ENCODE measurements around the gene UBE2J2.

Gene UBE2J2

GRCh38 chr1:1264026-1264425 is 9.6 kb downstream of the UBE2J2 start:
- in situ Hi-C loops (cut with MboI; ENCODE audit: low sequenced_read_pairs, unreplicated experiment): loop anchor here (25.0 kb wide), 1 partner anchor 377 kb away; no protein-coding TSS in a partner anchor
- TF ChIP-seq, protein P1, sequence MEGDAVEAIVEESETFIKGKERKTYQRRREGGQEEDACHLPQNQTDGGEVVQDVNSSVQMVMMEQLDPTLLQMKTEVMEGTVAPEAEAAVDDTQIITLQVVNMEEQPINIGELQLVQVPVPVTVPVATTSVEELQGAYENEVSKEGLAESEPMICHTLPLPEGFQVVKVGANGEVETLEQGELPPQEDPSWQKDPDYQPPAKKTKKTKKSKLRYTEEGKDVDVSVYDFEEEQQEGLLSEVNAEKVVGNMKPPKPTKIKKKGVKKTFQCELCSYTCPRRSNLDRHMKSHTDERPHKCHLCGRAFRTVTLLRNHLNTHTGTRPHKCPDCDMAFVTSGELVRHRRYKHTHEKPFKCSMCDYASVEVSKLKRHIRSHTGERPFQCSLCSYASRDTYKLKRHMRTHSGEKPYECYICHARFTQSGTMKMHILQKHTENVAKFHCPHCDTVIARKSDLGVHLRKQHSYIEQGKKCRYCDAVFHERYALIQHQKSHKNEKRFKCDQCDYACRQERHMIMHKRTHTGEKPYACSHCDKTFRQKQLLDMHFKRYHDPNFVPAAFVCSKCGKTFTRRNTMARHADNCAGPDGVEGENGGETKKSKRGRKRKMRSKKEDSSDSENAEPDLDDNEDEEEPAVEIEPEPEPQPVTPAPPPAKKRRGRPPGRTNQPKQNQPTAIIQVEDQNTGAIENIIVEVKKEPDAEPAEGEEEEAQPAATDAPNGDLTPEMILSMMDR (IDR thresholded peaks at IDR 0.05; ENCODE audit: borderline replicate concordance, control extremely low read depth, extremely low read depth, insufficient read depth, missing control alignments): no peak
- no peak for DNase-seq (ENCODE audit: low spot score)

- TF ChIP-seq, protein P1 (IDR thresholded peaks at IDR 0.05; ENCODE audit: borderline replicate concordance, control extremely low read depth, extremely low read depth, insufficient read depth, missing control alignments): no peak
- DNase-seq (ENCODE audit: low spot score): no peak
- in situ Hi-C loops (cut with MboI; ENCODE audit: low sequenced_read_pairs, unreplicated experiment): loop anchor here (25.0 kb wide), 1 partner anchor 375 kb away; no protein-coding TSS in a partner anchor
These were observed 10.9 kb downstream of the UBE2J2 start for GRCh38 chr1:1262758-1263157.

GRCh38 chr1:1262071-1262470 is 11.6 kb downstream of the UBE2J2 start:
- TF ChIP-seq, protein P1 (IDR thresholded peaks at IDR 0.05; ENCODE audit: borderline replicate concordance, control extremely low read depth, extremely low read depth, insufficient read depth, missing control alignments): no peak
- in situ Hi-C loops (cut with MboI; ENCODE audit: low sequenced_read_pairs, unreplicated experiment): loop anchor here (25.0 kb wide), 1 partner anchor 375 kb away; no protein-coding TSS in a partner anchor
- DNase-seq (ENCODE audit: low spot score): no peak

DNA sequence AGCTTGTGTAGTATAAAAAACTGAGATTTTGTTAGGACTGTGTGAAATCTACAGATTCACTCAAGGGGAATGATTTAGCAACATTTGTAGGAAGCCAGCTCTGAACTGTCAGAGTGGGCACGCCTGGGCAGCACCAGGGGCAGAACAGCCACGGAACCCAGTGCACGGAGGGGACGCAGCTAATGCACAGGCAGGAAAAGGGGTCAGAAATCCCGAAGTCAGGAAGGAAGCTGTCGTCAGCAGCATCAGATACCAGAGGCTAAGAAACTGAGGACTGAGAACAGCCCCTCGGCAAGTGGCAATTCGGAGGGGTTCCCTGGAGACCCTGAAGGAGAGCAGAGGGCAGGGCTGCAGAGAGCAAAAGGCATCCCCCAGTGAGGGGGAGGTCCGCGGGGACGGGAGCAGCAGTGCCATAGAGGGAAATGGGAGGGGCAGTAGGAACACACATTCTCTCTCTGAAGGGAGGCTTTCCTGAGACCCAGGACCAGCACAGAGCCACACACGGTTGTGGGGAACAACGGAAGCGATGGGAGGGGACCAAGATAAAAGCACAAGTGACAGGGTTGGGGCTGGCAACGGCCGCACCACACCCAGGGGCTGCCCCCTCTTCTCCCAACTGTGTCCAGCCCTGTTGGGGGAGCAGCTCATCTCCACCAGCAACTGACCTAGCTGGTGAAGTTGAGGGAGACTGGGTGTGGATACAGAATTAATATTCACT is 12.7 kb downstream of the UBE2J2 start:
- no peak for DNase-seq (ENCODE audit: low spot score)
- TF ChIP-seq, protein P1 (IDR thresholded peaks at IDR 0.05; ENCODE audit: borderline replicate concordance, control extremely low read depth, extremely low read depth, insufficient read depth, missing control alignments): no peak
- in situ Hi-C loops (cut with MboI; ENCODE audit: low sequenced_read_pairs, unreplicated experiment): loop anchor here (25.0 kb wide), 1 partner anchor 374 kb away; no protein-coding TSS in a partner anchor

DNA sequence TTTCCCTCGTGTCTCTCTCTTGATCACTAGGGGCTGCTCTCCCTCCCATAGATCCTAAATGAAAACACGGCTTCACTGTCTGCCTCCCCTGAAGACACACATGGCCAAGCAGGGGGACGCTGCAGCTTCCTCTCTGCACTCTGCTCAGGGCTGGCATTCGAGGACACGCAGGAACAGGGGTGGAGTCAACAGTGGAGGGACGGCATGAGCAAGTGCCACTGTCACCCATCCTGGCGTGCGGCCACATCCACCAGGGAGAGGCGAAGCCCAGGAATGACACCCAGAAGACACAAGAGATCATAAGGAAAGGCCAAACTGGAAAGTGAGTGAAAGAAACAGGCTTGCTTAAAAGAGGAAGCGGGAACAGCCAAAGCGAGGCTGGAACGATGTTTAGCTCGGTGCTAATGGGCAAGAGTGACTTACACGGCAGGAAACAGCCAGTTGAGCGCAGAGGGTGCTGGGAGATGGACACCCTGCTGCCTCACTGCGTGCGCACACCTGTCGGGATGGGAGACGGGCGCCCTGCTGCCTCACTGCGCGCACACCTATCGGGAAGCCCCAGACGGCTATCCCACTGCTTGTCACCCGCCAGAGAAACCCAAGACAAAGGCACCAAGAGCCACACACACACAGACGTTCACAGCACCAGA is 13.6 kb downstream of the UBE2J2 start:
- in situ Hi-C loops (cut with MboI; ENCODE audit: low sequenced_read_pairs, unreplicated experiment): loop anchor here (25.0 kb wide), 1 partner anchor 373 kb away; no protein-coding TSS in a partner anchor
- TF ChIP-seq, protein P1 (IDR thresholded peaks at IDR 0.05; ENCODE audit: borderline replicate concordance, control extremely low read depth, extremely low read depth, insufficient read depth, missing control alignments): no peak
- DNase-seq (ENCODE audit: low spot score): no peak

- TF ChIP-seq, protein P1 (IDR thresholded peaks at IDR 0.05; ENCODE audit: borderline replicate concordance, control extremely low read depth, extremely low read depth, insufficient read depth, missing control alignments): no peak
- DNase-seq (ENCODE audit: low spot score): no peak
- in situ Hi-C loops (cut with MboI; ENCODE audit: low sequenced_read_pairs, unreplicated experiment): loop anchor here (25.0 kb wide), 1 partner anchor 372 kb away; no protein-coding TSS in a partner anchor
These were observed 14.1 kb downstream of the UBE2J2 start for GRCh38 chr1:1259540-1259939.
